Caco-2 (cell line): Measurements from ENCODE around the gene TOPORS. TPM values are rescaled to one million over a fixed set of nuclear protein-coding genes. Genes with fewer than 3 reads are reported as not detected.
A peak's percentile ranks its signal among the peaks of the same experiment; 100 is the strongest.
"Not testable (repeated sequence)": the region's sequence is repeated elsewhere in the genome, so short reads cannot be mapped to it uniquely, and the experiment has no call there.

Source experiments
- BruUV-seq: library from RNA; stranded (reverse); fragments of 400-500 nt; replicated peaks from 2 replicates; lab custom pipeline; 2021; lab: Mats Ljungman, UMichigan
- CTCF ChIA-PET: fragments of 300-600 bp; sonication (Branson Sonifier 250); formaldehyde crosslinking; loops from one replicate; lab custom pipeline; 2022; ENCODE audit warnings: antibody characterized with exemption; lab: Charles Lee
- POLR2A ChIA-PET: fragments of 300-600 bp; sonication (Branson Sonifier 250); formaldehyde crosslinking; loops from one replicate; lab custom pipeline; 2022; ENCODE audit warnings: antibody characterized with exemption; lab: Charles Lee
- DNase-seq, 2 experiments: peaks; one replicate each; pipeline versions ENCODE4 v3.0.0 to v3.0.0-alpha.2; 2020 to 2022
- H3K27me3 ChIP-seq: replicated peaks from 2 replicates; pipeline ENCODE4 v1.6.0; 2011; ENCODE audit warnings: low read length; ENCODE audit not compliant: control insufficient read depth, insufficient read depth
- H3K36me3 ChIP-seq: 2 replicates; pipeline ENCODE4 v1.5.1; 2011; ENCODE audit warnings: low read length; ENCODE audit not compliant: control insufficient read depth, insufficient read depth
- H3K4me1 ChIP-seq: fragments of 250-450 bp; sonication (Bioruptor Pico); 2 replicates; pipeline ENCODE4 v1.5.1; 2020; ENCODE audit warnings: mild to moderate bottlenecking
- H3K4me3 ChIP-seq: 2 replicates; pipeline ENCODE4 v1.5.1; 2011; ENCODE audit warnings: low read depth, mild to moderate bottlenecking, control low read depth, low read length
- H3K9me3 ChIP-seq: fragments of 250-450 bp; sonication (Bioruptor Pico); 2 replicates; pipeline ENCODE4 v1.5.1; 2020; ENCODE audit warnings: mild to moderate bottlenecking, moderate library complexity
- H3K27ac Mint-ChIP-seq: one replicate; pipeline ENCODE4 v1.8.0; 2022; ENCODE audit warnings: mixed read lengths; ENCODE audit not compliant: unreplicated experiment
- H3K27me3 Mint-ChIP-seq: one replicate; pipeline ENCODE4 v1.8.0; 2022; ENCODE audit warnings: mixed read lengths; ENCODE audit not compliant: insufficient read depth, unreplicated experiment
- H3K36me3 Mint-ChIP-seq: one replicate; pipeline ENCODE4 v1.8.0; 2022; ENCODE audit warnings: mild to moderate bottlenecking, mixed read lengths; ENCODE audit not compliant: insufficient read depth, unreplicated experiment
- H3K4me1 Mint-ChIP-seq: one replicate; pipeline ENCODE4 v1.8.0; 2022; ENCODE audit warnings: low read depth, mixed read lengths; ENCODE audit not compliant: unreplicated experiment
- H3K4me3 Mint-ChIP-seq: one replicate; pipeline ENCODE4 v1.8.0; 2022; ENCODE audit warnings: mild to moderate bottlenecking, moderate library complexity, mixed read lengths; ENCODE audit not compliant: unreplicated experiment
- H3K9me3 Mint-ChIP-seq: one replicate; pipeline ENCODE4 v1.8.0; 2022; ENCODE audit warnings: mixed read lengths; ENCODE audit not compliant: unreplicated experiment
- CTCF ChIP-seq, 2 experiments: fragments of 200-600 bp in 1 of 2; IDR thresholded peaks; 1 replicate in 1 of 2; 2 replicates in 1 of 2; pipeline versions ENCODE4 v1.5.1 to v1.8.0; 2011 to 2022; ENCODE audit warnings: antibody characterized with exemption in 1 of 2, control low read depth in 1 of 2, inconsistent platforms in 1 of 2, low read depth in 1 of 2, low read length in 1 of 2, mild to moderate bottlenecking in 1 of 2, moderate library complexity in 1 of 2; ENCODE audit not compliant: insufficient read depth in 1 of 2, severe bottlenecking in 1 of 2, unreplicated experiment in 1 of 2
- intact Hi-C: fragments of 100-400 bp; cut with micrococcal nuclease; formaldehyde crosslinking; loops from one replicate; pipeline ENCODE4 v1.10.0; 2022; ENCODE audit not compliant: unreplicated experiment
- total RNA-seq: library from RNA; stranded (reverse); gene quantifications from 2 replicates; pipeline ENCODE4 v1.2.3, GENCODE V29; 2022

The TOPORS gene
- total RNA-seq, 1 experiment from 2014 or later: 14.6 TPM

GRCh38 chr9:32550150-32550561, 2.2 kb downstream of the TOPORS start:
- Histone ChIP-seq H3K36me3 (no peaks in the 10 kb centered on the region), H3K9me3 (no peaks in the 10 kb centered on the region), H3K4me3 (peak overlapping the region; percentile 87), H3K27me3 (no peaks in the 10 kb centered on the region), H3K4me1 (no peaks in the 10 kb centered on the region)
- H3K4me1 Mint-ChIP-seq: peaks cover 7% of the 10 kb centered on the region
- TSS peak; percentile 22 for BruUV-seq
- H3K27me3 Mint-ChIP-seq: no peaks in the 10 kb centered on the region
- peaks cover 31% of the 10 kb centered on the region for H3K36me3 Mint-ChIP-seq
- H3K4me3 Mint-ChIP-seq: peak overlapping the region; percentile 93
- CTCF ChIA-PET: interaction anchor here (1.3 to 3.1 kb wide), 7 partner anchors 22 to 171 kb away, joined by 3 to 25 read pairs (median 11); partner anchors contain the start of genes ACO1, NDUFB6 and RIGI
- intact Hi-C loops: loop anchor here (1.0 kb wide), 1 partner anchor 24 kb away; the partner anchor contains the start of gene RIGI
- DNase-seq: peak in 1 of 2 experiments; percentile 14
- H3K9me3 Mint-ChIP-seq: no peaks in the 10 kb centered on the region
- TF ChIP-seq CTCF (IDR thresholded peaks at IDR 0.05; ENCODE audit: insufficient read depth in 1 of 2, low read depth in 1 of 2, low read length in 1 of 2, severe bottlenecking in 1 of 2, unreplicated experiment in 1 of 2): peak in 1 of 2 experiments; percentile 7
- peak overlapping the region; percentile 96 for H3K27ac Mint-ChIP-seq
- POLR2A ChIA-PET: interaction anchor here (0.9 to 1.5 kb wide), 3 partner anchors 22 to 475 kb away, joined by 5 to 7 read pairs (median 6); partner anchors contain the start of genes ACO1, DNAJA1 and NDUFB6

- H3K36me3 ChIP-seq, H3K4me1 Mint-ChIP-seq, H3K9me3 Mint-ChIP-seq, H3K4me3 Mint-ChIP-seq, H3K27me3 Mint-ChIP-seq, H3K4me3 ChIP-seq, CTCF ChIA-PET, H3K9me3 ChIP-seq, BruUV-seq, intact Hi-C loops, H3K27ac Mint-ChIP-seq, POLR2A ChIA-PET, DNase-seq, H3K4me1 ChIP-seq, H3K27me3 ChIP-seq: not testable (repeated sequence)
- H3K36me3 Mint-ChIP-seq: peaks cover 31% of the 10 kb centered on the region
Observed at GRCh38 chr9:32548213-32548612, 4.2 kb downstream of the TOPORS start.

GRCh38 chr9:32545884-32546283, 6.5 kb downstream of the TOPORS start:
- Histone ChIP-seq H3K27me3 (no peaks in the 10 kb centered on the region), H3K4me3 (no peak overlapping the region), H3K4me1 (no peaks in the 10 kb centered on the region), H3K36me3 (0 out of 2 replicates have a peak, but pooled peaks cover 3% of the 10 kb centered on the region), H3K9me3 (no peaks in the 10 kb centered on the region)
- no peak overlapping the region for H3K27ac Mint-ChIP-seq
- no peaks in the 10 kb centered on the region for H3K27me3 Mint-ChIP-seq
- peaks cover 25% of the 10 kb centered on the region for H3K36me3 Mint-ChIP-seq
- no peak for DNase-seq
- BruUV-seq: no TSS peak
- POLR2A ChIA-PET: no interaction called here
- intact Hi-C loops: no loop called here
- H3K9me3 Mint-ChIP-seq: no peaks in the 10 kb centered on the region
- H3K4me3 Mint-ChIP-seq: no peak overlapping the region
- TF ChIP-seq CTCF (IDR thresholded peaks at IDR 0.05; ENCODE audit: insufficient read depth in 1 of 2, low read depth in 1 of 2, low read length in 1 of 2, severe bottlenecking in 1 of 2, unreplicated experiment in 1 of 2): no peak
- CTCF ChIA-PET: no interaction called here
- peaks cover 7% of the 10 kb centered on the region for H3K4me1 Mint-ChIP-seq
